GM19468 (cell line): ENCODE data around the gene TOLLIP.
"Not testable (repeated sequence)": the region's sequence is repeated elsewhere in the genome, so short reads cannot be mapped to it uniquely, and the experiment has no call there.

Experiments
- ATAC-seq: cut with Tn5 transposase; IDR thresholded peaks from one replicate; pipeline ENCODE4 v1.9.1; 2021; ENCODE audit warnings: mild to moderate bottlenecking, moderate library complexity, moderate number of reproducible peaks; ENCODE audit not compliant: unreplicated experiment; ENCODE audit errors: extremely low read depth

The TOLLIP gene

GRCh38 chr11:1344056-1344635 lies 34.7 kb upstream of the TOLLIP start:
- ATAC-seq, result no peak

- ATAC-seq, result no peak
These were observed 34.1 kb upstream of the TOLLIP start for GRCh38 chr11:1343391-1344055.

GRCh38 chr11:1342946-1343345 lies 33.5 kb upstream of the TOLLIP start:
- ATAC-seq, result no peak

GRCh38 chr11:1341928-1342524 lies 32.6 kb upstream of the TOLLIP start:
- ATAC-seq, result no peak

GRCh38 chr11:1341226-1341625 lies 31.8 kb upstream of the TOLLIP start:
- ATAC-seq, result not testable (repeated sequence)

- ATAC-seq, result no peak
These were observed 30.7 kb upstream of the TOLLIP start for GRCh38 chr11:1340111-1340510.

GRCh38 chr11:1339066-1339675 lies 29.7 kb upstream of the TOLLIP start:
- no peak for ATAC-seq

GRCh38 chr11:1338201-1339065 lies 29.0 kb upstream of the TOLLIP start:
- ATAC-seq, result no peak

- ATAC-seq, result no peak
These were observed 28.2 kb upstream of the TOLLIP start for GRCh38 chr11:1337647-1338007.

- no peak for ATAC-seq
These were observed 27.6 kb upstream of the TOLLIP start for GRCh38 chr11:1336836-1337646.

GRCh38 chr11:1335811-1336761 lies 26.7 kb upstream of the TOLLIP start:
- no peak for ATAC-seq

- no peak for ATAC-seq
These were observed 25.9 kb upstream of the TOLLIP start for GRCh38 chr11:1335264-1335810.

- no peak for ATAC-seq
These were observed 24.4 kb upstream of the TOLLIP start for GRCh38 chr11:1333860-1334259.

GRCh38 chr11:1333091-1333772 lies 23.8 kb upstream of the TOLLIP start:
- ATAC-seq, result no peak

GRCh38 chr11:1330473-1330872 lies 21.0 kb upstream of the TOLLIP start:
- ATAC-seq, result no peak

- ATAC-seq, result no peak
These were observed 17.6 kb upstream of the TOLLIP start for GRCh38 chr11:1327064-1327460.

GRCh38 chr11:1326435-1327063 lies 17.1 kb upstream of the TOLLIP start:
- no peak for ATAC-seq
